Measurements from ENCODE around the gene PDE11A. TPM values are rescaled to one million over a fixed set of nuclear protein-coding genes. Genes with fewer than 3 reads are reported as not detected.
A peak's percentile ranks its signal among the peaks of the same experiment; 100 is the strongest.
"Not testable (repeated sequence)": the region's sequence is repeated elsewhere in the genome, so short reads cannot be mapped to it uniquely, and the experiment has no call there.

Gene PDE11A
- total RNA-seq, 3 donors from 2014 or later: 0.96 to 2.3 (median 2.2) TPM

GRCh38 chr2:178084273-178084672 lies 11.7 kb upstream of the PDE11A start:
- Histone ChIP-seq H3K4me1 (no peaks in the 10 kb centered on the region), H3K4me3 (no peak overlapping the region), H3K27me3 (no peaks in the 10 kb centered on the region), H3K27ac (no peak overlapping the region), H3K9me3 (no peaks in the 10 kb centered on the region), H3K36me3 (no peaks in the 10 kb centered on the region)
- TF ChIP-seq POLR2A (IDR thresholded peaks at IDR 0.05) (no peak), POLR2AphosphoS5 (IDR thresholded peaks at IDR 0.05) (no peak), CTCF (IDR thresholded peaks at IDR 0.05) (no peak)
- intact Hi-C loops (cut with DNase I; ENCODE audit: low total_unique reads): no loop called here
- DNase-seq (ENCODE audit: low spot score in 2 of 2): no peak

- Histone ChIP-seq H3K27ac (no peak overlapping the region), H3K9me3 (no peaks in the 10 kb centered on the region)
- intact Hi-C loops (cut with DNase I; ENCODE audit: low total_unique reads): no loop called here
Observed at GRCh38 chr2:178082408-178083045, 9.9 kb upstream of the PDE11A start.

GRCh38 chr2:178079279-178079678 lies 6.7 kb upstream of the PDE11A start:
- intact Hi-C loops (cut with DNase I; ENCODE audit: low total_unique reads); DNase-seq (ENCODE audit: low spot score in 2 of 2); H3K27me3 ChIP-seq; H3K4me3 ChIP-seq; H3K4me1 ChIP-seq; H3K36me3 ChIP-seq; H3K27ac ChIP-seq; H3K9me3 ChIP-seq: not testable (repeated sequence)

More at GRCh38 chr2:178082408-178083045, 9.9 kb upstream of the PDE11A start:
- H3K27me3 ChIP-seq: no peaks in the 10 kb centered on the region
- no peak for DNase-seq (ENCODE audit: low spot score in 2 of 2)
- TF ChIP-seq CTCF (IDR thresholded peaks at IDR 0.05) (no peak), POLR2AphosphoS5 (IDR thresholded peaks at IDR 0.05) (no peak), POLR2A (IDR thresholded peaks at IDR 0.05) (no peak)
- H3K4me3 ChIP-seq: no peak overlapping the region
- no peaks in the 10 kb centered on the region for H3K36me3 ChIP-seq
- H3K4me1 ChIP-seq: no peaks in the 10 kb centered on the region

- Histone ChIP-seq H3K9me3 (no peaks in the 10 kb centered on the region), H3K36me3 (no peaks in the 10 kb centered on the region), H3K4me1 (no peaks in the 10 kb centered on the region), H3K27me3 (no peaks in the 10 kb centered on the region), H3K27ac (no peak overlapping the region), H3K4me3 (no peak overlapping the region)
- DNase-seq (ENCODE audit: low spot score in 2 of 2): no peak
- intact Hi-C loops (cut with DNase I; ENCODE audit: low total_unique reads): no loop called here
- TF ChIP-seq POLR2A (IDR thresholded peaks at IDR 0.05): no peak
- TF ChIP-seq POLR2AphosphoS5 (IDR thresholded peaks at IDR 0.05): no peak
- no peak for TF ChIP-seq CTCF (IDR thresholded peaks at IDR 0.05)
Observed at GRCh38 chr2:178076130-178076529, 3.6 kb upstream of the PDE11A start.

GRCh38 chr2:178075006-178075326 lies 2.4 kb upstream of the PDE11A start:
- Histone ChIP-seq H3K4me3 (no peak overlapping the region), H3K27ac (peak overlapping the region; percentile 56 to 62), H3K9me3 (no peaks in the 10 kb centered on the region), H3K36me3 (no peaks in the 10 kb centered on the region), H3K4me1 (no peaks in the 10 kb centered on the region), H3K27me3 (no peaks in the 10 kb centered on the region)
- DNase-seq (ENCODE audit: low spot score in 2 of 2): no peak
- intact Hi-C loops (cut with DNase I; ENCODE audit: low total_unique reads): no loop called here
- TF ChIP-seq POLR2AphosphoS5 (IDR thresholded peaks at IDR 0.05) (no peak), CTCF (IDR thresholded peaks at IDR 0.05) (no peak), POLR2A (IDR thresholded peaks at IDR 0.05) (no peak)
